HL-60 (cell line): Measurements from ENCODE around the gene CLNS1A.
"Not testable (repeated sequence)": the region's sequence is repeated elsewhere in the genome, so short reads cannot be mapped to it uniquely, and the experiment has no call there.

Source experiments
- DNase-seq, 2 experiments: peaks; one replicate each; pipeline ENCODE4 v3.0.0-alpha.2; 2010 to 2020; ENCODE audit warnings: low read depth in 1 of 2, low spot score in 1 of 2
- H3K27ac ChIP-seq: fragments of 250-450 bp; sonication (Bioruptor Pico); replicated peaks from 2 replicates; pipeline ENCODE4 v1.5.1; 2020; ENCODE audit warnings: mild to moderate bottlenecking, moderate library complexity
- H3K27me3 ChIP-seq: fragments of 250-450 bp; sonication (Bioruptor Pico); 2 replicates; pipeline ENCODE4 v1.5.1; 2021; ENCODE audit warnings: mild to moderate bottlenecking, moderate library complexity; ENCODE audit not compliant: insufficient read depth, poor library complexity, severe bottlenecking
- H3K4me3 ChIP-seq: replicated peaks from 2 replicates; pipeline ENCODE4 v1.5.1; 2011; ENCODE audit warnings: mild to moderate bottlenecking, control low read depth, low read length; ENCODE audit not compliant: insufficient read depth
- GABPA ChIP-seq: IDR thresholded peaks from 2 replicates; pipeline ENCODE4 v1.6.1; 2012; ENCODE audit warnings: low read depth
- POLR2AphosphoS5 ChIP-seq: IDR thresholded peaks from 2 replicates; pipeline ENCODE4 v1.6.1; 2012; ENCODE audit warnings: low read depth
- SPI1 ChIP-seq: IDR thresholded peaks from 2 replicates; pipeline ENCODE4 v1.6.1; 2012; ENCODE audit warnings: low read depth, mild to moderate bottlenecking, borderline replicate concordance
- TF ChIP-seq, protein P1 (sequence below): IDR thresholded peaks from 2 replicates; pipeline ENCODE4 v1.6.1; 2012; ENCODE audit warnings: low read depth; ENCODE audit not compliant: insufficient replicate concordance
- TF ChIP-seq, protein P2 (sequence below): IDR thresholded peaks from one replicate; pipeline ENCODE4 v1.5.1; 2011; ENCODE audit warnings: low read length, control low read depth, inconsistent platforms; ENCODE audit not compliant: insufficient read depth

Gene CLNS1A

DNA sequence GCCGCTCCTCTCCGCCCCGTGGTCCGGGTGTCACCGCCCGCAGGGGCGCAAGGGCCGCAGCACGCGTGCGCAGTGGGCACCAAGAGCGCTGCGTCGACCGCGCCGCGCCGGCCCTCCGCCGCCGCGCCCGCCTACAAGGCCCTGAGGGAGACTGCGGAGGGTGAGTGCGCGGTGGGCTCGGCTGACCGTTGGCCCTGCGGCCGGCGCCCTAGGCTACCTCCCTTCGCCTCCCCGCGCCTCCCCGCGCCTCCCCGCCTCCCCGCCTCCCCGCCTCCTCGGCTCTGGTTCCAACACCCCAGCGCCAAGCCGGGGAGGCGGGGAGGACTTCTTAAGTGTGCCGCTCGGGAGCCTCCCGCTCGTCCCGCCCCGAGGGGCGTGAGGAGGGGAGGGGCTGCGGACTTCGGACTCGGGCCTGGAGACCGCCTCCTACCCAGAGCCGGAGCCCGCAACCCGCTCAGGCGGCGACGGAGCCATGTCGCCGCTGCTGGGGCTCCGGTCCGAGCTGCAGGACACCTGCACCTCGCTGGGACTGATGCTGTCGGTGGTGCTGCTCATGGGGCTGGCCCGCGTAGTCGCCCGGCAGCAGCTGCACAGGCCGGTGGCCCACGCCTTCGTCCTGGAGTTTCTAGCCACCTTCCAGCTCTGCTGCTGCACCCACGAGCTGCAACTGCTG, 47.9 kb downstream of the CLNS1A start, which contains the start of gene AQP11:
Gene AQP11, plus strand, starts transcription at position 433 of the 673 bp plus-strand sequence. Its CDS starts 40 bp downstream, at position 473.
- peak; percentile 52 to 70 for DNase-seq
- TF ChIP-seq POLR2AphosphoS5 = peak; percentile 37; the same call in 1 of the 2 replicates
- TF ChIP-seq, protein P1, sequence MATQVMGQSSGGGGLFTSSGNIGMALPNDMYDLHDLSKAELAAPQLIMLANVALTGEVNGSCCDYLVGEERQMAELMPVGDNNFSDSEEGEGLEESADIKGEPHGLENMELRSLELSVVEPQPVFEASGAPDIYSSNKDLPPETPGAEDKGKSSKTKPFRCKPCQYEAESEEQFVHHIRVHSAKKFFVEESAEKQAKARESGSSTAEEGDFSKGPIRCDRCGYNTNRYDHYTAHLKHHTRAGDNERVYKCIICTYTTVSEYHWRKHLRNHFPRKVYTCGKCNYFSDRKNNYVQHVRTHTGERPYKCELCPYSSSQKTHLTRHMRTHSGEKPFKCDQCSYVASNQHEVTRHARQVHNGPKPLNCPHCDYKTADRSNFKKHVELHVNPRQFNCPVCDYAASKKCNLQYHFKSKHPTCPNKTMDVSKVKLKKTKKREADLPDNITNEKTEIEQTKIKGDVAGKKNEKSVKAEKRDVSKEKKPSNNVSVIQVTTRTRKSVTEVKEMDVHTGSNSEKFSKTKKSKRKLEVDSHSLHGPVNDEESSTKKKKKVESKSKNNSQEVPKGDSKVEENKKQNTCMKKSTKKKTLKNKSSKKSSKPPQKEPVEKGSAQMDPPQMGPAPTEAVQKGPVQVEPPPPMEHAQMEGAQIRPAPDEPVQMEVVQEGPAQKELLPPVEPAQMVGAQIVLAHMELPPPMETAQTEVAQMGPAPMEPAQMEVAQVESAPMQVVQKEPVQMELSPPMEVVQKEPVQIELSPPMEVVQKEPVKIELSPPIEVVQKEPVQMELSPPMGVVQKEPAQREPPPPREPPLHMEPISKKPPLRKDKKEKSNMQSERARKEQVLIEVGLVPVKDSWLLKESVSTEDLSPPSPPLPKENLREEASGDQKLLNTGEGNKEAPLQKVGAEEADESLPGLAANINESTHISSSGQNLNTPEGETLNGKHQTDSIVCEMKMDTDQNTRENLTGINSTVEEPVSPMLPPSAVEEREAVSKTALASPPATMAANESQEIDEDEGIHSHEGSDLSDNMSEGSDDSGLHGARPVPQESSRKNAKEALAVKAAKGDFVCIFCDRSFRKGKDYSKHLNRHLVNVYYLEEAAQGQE = no peak
- Histone ChIP-seq H3K27ac (no peak within 1 kb of the TSS; the same call in 1 of the 2 replicates), H3K4me3 (peak within 1 kb of the TSS; percentile 45), H3K27me3 (no peaks in the 10 kb centered on the region)

DNA sequence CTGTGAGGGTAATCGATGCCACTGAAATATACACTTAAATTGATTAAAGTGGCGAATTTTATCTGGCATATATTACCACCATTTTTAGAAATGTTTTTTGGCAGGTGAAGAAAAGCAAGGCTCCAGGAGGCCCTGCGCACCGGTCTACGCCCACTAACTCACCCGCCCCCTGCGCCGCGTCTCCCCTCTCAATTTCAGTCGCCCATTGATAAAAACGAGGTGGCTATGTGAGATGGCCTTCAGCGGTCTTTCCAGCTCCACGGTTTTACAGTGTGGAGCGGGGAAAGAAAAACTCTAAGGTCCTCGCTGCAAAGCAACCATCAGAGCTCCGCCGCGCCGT, 48.4 kb downstream of the CLNS1A start:
- no peaks in the 10 kb centered on the region for H3K27me3 ChIP-seq
- DNase-seq = no peak
- TF ChIP-seq, protein P2, sequence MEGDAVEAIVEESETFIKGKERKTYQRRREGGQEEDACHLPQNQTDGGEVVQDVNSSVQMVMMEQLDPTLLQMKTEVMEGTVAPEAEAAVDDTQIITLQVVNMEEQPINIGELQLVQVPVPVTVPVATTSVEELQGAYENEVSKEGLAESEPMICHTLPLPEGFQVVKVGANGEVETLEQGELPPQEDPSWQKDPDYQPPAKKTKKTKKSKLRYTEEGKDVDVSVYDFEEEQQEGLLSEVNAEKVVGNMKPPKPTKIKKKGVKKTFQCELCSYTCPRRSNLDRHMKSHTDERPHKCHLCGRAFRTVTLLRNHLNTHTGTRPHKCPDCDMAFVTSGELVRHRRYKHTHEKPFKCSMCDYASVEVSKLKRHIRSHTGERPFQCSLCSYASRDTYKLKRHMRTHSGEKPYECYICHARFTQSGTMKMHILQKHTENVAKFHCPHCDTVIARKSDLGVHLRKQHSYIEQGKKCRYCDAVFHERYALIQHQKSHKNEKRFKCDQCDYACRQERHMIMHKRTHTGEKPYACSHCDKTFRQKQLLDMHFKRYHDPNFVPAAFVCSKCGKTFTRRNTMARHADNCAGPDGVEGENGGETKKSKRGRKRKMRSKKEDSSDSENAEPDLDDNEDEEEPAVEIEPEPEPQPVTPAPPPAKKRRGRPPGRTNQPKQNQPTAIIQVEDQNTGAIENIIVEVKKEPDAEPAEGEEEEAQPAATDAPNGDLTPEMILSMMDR = no peak
- TF ChIP-seq POLR2AphosphoS5 (no peak), SPI1 (no peak), GABPA (no peak)
- TF ChIP-seq, protein P1 = no peak
- no peak overlapping the region for H3K27ac ChIP-seq
- peak overlapping the region; percentile 45 for H3K4me3 ChIP-seq

DNA sequence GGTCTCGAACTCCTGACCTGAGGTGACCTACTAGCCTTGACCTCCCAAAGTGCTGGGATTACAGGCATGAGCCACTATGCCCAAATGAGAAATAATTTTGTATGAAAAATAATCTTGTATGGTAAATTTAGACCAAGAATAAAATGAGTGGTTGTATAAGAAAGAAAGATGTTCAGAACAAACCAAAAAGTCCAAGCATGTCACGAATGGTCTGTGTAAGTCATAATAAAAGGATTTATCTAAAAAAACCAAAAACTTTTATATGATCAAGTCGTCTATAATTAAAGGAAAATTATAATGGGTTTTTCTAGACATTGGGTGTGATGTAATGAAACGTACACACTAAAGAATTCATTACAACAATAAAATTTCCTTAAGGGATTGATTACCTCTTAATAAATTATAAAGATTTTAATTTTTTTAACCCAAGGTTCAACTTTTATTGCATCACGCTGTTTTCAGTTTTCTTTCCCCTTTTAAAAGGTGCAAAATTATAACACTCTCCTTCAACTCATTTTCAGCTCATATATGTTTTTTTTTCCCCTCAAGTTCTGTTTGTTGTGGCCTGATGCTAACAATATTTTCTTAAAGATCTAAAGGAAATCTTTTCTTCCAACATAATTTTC, 56.8 kb downstream of the CLNS1A start:
- Histone ChIP-seq H3K4me3 (no peak overlapping the region), H3K27me3 (no peaks in the 10 kb centered on the region), H3K27ac (no peak overlapping the region)
- no peak for DNase-seq
- TF ChIP-seq GABPA (no peak), POLR2AphosphoS5 (no peak)
- TF ChIP-seq, protein P1 = no peak

DNA sequence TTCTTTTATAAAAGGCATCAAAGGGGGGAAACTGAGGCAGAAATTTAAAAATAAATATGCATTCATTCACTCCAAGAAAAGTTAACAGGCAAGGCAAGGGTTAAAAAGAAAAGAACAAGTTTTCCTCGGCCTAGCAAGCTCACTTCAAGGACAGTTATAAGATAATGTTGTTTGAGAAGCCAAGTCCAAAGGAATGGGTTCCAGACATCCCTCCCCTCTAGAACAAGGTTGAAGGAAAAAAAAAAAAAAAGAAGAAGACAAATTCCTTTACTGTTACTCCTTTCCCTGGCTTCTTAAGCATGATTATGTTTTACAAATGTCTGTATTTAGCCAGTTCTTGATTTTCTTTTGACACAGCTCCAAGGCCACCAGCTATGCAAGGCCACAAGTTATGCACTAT, 62.2 kb downstream of the CLNS1A start:
- not testable (repeated sequence) for H3K27me3 ChIP-seq, H3K4me3 ChIP-seq, DNase-seq, H3K27ac ChIP-seq

DNA sequence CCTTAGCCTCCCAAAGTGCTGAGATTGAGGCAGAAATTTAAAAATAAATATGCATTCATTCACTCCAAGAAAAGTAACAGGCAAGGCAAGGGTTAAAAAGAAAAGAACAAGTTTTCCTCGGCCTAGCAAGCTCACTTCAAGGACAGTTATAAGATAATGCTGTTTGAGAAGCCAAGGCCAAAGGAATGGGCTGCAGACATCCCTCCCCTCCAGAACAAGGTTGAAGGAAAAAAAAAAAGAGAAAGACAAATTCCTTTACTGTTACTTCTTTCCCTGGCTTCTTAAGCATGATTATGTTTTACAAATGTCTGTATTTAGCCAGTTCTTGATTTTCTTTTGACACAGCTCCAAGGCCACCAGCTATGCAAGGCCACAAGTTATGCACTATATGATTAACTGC, 66.7 kb downstream of the CLNS1A start:
- H3K27ac ChIP-seq, H3K27me3 ChIP-seq, DNase-seq, H3K4me3 ChIP-seq: not testable (repeated sequence)
